Activated naive CD4-positive, alpha-beta T cell treated with anti-CD3 and anti-CD28 coated beads, Interleukin-2, amount 50 U/mL, for 24 hours (primary cell): ENCODE results near the gene PEX13.

Experiments
- H3K27ac Mint-ChIP-seq: one replicate; pipeline ENCODE4 v1.8.0; 2021; ENCODE audit warnings: mild to moderate bottlenecking, mixed read lengths
- H3K27me3 Mint-ChIP-seq: one replicate; pipeline ENCODE4 v1.8.0; 2021; ENCODE audit warnings: mixed read lengths
- H3K36me3 Mint-ChIP-seq: one replicate; pipeline ENCODE4 v1.8.0; 2021; ENCODE audit warnings: mixed read lengths
- H3K4me1 Mint-ChIP-seq: one replicate; pipeline ENCODE4 v1.8.0; 2021; ENCODE audit warnings: mixed read lengths
- H3K4me3 Mint-ChIP-seq: one replicate; pipeline ENCODE4 v1.8.0; 2021; ENCODE audit warnings: mild to moderate bottlenecking, mixed read lengths
- H3K9me3 Mint-ChIP-seq: one replicate; pipeline ENCODE4 v1.8.0; 2021; ENCODE audit warnings: mixed read lengths

PEX13 gene

GRCh38 chr2:61090386-61090921, 72.9 kb downstream of the PEX13 start:
- Mint-ChIP-seq H3K27ac (no peak overlapping the region), H3K4me1 (no peaks in the 10 kb centered on the region), H3K4me3 (no peak overlapping the region), H3K27me3 (no peaks in the 10 kb centered on the region), H3K9me3 (no peaks in the 10 kb centered on the region), H3K36me3 (no peaks in the 10 kb centered on the region)

GRCh38 chr2:61091485-61091884, 74.0 kb downstream of the PEX13 start:
- H3K27me3 Mint-ChIP-seq = no peaks in the 10 kb centered on the region
- peaks cover 2% of the 10 kb centered on the region for H3K36me3 Mint-ChIP-seq
- H3K4me3 Mint-ChIP-seq = no peak overlapping the region
- no peaks in the 10 kb centered on the region for H3K9me3 Mint-ChIP-seq
- H3K27ac Mint-ChIP-seq = no peak overlapping the region
- H3K4me1 Mint-ChIP-seq = no peaks in the 10 kb centered on the region

GRCh38 chr2:61096438-61096837, 78.9 kb downstream of the PEX13 start:
- Mint-ChIP-seq H3K4me3 (no peak overlapping the region), H3K27ac (no peak overlapping the region), H3K9me3 (no peaks in the 10 kb centered on the region), H3K27me3 (no peaks in the 10 kb centered on the region), H3K4me1 (no peaks in the 10 kb centered on the region), H3K36me3 (peaks cover 2% of the 10 kb centered on the region)

GRCh38 chr2:61100801-61101200, 83.3 kb downstream of the PEX13 start:
- Mint-ChIP-seq H3K9me3 (no peaks in the 10 kb centered on the region), H3K4me1 (no peaks in the 10 kb centered on the region), H3K4me3 (no peak overlapping the region), H3K36me3 (peaks cover 2% of the 10 kb centered on the region), H3K27me3 (no peaks in the 10 kb centered on the region), H3K27ac (no peak overlapping the region)
